T-cell (primary cell): Measurements from ENCODE around the gene RASSF3. TPM values are rescaled to one million over a fixed set of nuclear protein-coding genes. Genes with fewer than 3 reads are reported as not detected.

Experiments
- ATAC-seq, 4 experiments: fragments of 200-7000 bp in 3 of 4; fragments of 150-1000 bp in 1 of 4; cut with Tn5 transposase; replicated peaks in 1 of 4; 1 replicate in 3 of 4; 2 replicates in 1 of 4; pipeline ENCODE4 v1.10.0; 2021; ENCODE audit warnings: moderate library complexity in 3 of 4, mild to moderate bottlenecking in 2 of 4, moderate number of reproducible peaks in 1 of 4
- CTCF ChIA-PET, 2 donors: fragments of 300-600 bp; sonication (Branson Sonifier 250); formaldehyde crosslinking; loops; one replicate each; lab custom pipeline; 2022; ENCODE audit warnings: antibody characterized with exemption in 2 of 2; lab: Charles Lee
- POLR2A ChIA-PET, 2 donors: fragments of 300-600 bp; sonication (Branson Sonifier 250); formaldehyde crosslinking; loops; one replicate each; lab custom pipeline; 2022; ENCODE audit warnings: antibody characterized with exemption in 2 of 2; lab: Charles Lee
- DNase-seq, 35 experiments: peaks; one replicate each; pipeline versions ENCODE4 v3.0.0 to v3.0.0-alpha.2; 2013 to 2023
- H3K27ac ChIP-seq: one replicate; pipeline ENCODE4 v1.5.1; 2013; ENCODE audit warnings: low read length
- H3K27me3 ChIP-seq, 2 experiments: replicated peaks in 1 of 2; 1 replicate in 1 of 2; 2 replicates in 1 of 2; pipeline versions ENCODE4 v1.6.1 to v1.7.0; 2013; ENCODE audit warnings: low read length in 1 of 2, mixed read lengths in 1 of 2; ENCODE audit not compliant: control insufficient read depth in 2 of 2, insufficient read depth in 2 of 2; ENCODE audit errors: extremely low read depth in 1 of 2
- H3K36me3 ChIP-seq, 2 donors: 1 replicate in 1 of 2; 2 replicates in 1 of 2; pipeline versions ENCODE4 v1.6.1 to v1.7.0; 2013; ENCODE audit warnings: low read length in 1 of 2; ENCODE audit not compliant: control insufficient read depth in 2 of 2, insufficient read depth in 1 of 2; ENCODE audit errors: extremely low read depth in 1 of 2
- H3K4me1 ChIP-seq, 2 experiments: 1 replicate in 1 of 2; 2 replicates in 1 of 2; pipeline versions ENCODE4 v1.6.1 to v1.7.0; 2013; ENCODE audit warnings: low read length in 2 of 2, mixed read lengths in 1 of 2; ENCODE audit not compliant: insufficient read depth in 2 of 2, control insufficient read depth in 1 of 2; ENCODE audit errors: extremely low read depth in 1 of 2
- H3K4me3 ChIP-seq, 2 donors: 1 replicate in 1 of 2; 2 replicates in 1 of 2; pipeline versions ENCODE4 v1.5.1 to v1.7.0; 2013; ENCODE audit warnings: mild to moderate bottlenecking in 2 of 2, low read length in 1 of 2, moderate library complexity in 1 of 2; ENCODE audit not compliant: control insufficient read depth in 1 of 2; ENCODE audit errors: extremely low read depth in 1 of 2
- H3K9me3 ChIP-seq: 2 replicates; pipeline ENCODE4 v1.7.0; 2013
- H3K27ac Mint-ChIP-seq, 2 donors: one replicate each; pipeline ENCODE4 v1.8.0; 2020 to 2021; ENCODE audit warnings: mild to moderate bottlenecking in 2 of 2, mixed read lengths in 2 of 2
- H3K27me3 Mint-ChIP-seq, 2 donors: one replicate each; pipeline ENCODE4 v1.8.0; 2021 to 2022; ENCODE audit warnings: mixed read lengths in 2 of 2
- H3K36me3 Mint-ChIP-seq: one replicate; pipeline ENCODE4 v1.8.0; 2021; ENCODE audit warnings: mixed read lengths
- H3K4me1 Mint-ChIP-seq, 3 donors: one replicate each; pipeline ENCODE4 v1.8.0; 2020 to 2022; ENCODE audit warnings: mixed read lengths in 3 of 3, mild to moderate bottlenecking in 1 of 3
- H3K4me3 Mint-ChIP-seq, 3 donors: one replicate each; pipeline ENCODE4 v1.8.0; 2020 to 2022; ENCODE audit warnings: mild to moderate bottlenecking in 3 of 3, mixed read lengths in 3 of 3, moderate library complexity in 3 of 3
- H3K9me3 Mint-ChIP-seq, 3 donors: one replicate each; pipeline ENCODE4 v1.8.0; 2020 to 2022; ENCODE audit warnings: mixed read lengths in 3 of 3
- WGBS: methylation state at CpG from one replicate; pipeline ENCODE4 v1.1.5; 2013; ENCODE audit warnings: missing lambda C conversion rate; ENCODE audit not compliant: insufficient coverage; 5-methylcytosine and 5-hydroxymethylcytosine counted together
- total RNA-seq, 35 experiments: library from RNA in 6 of 35; stranded (reverse) in 6 of 35; fragments of 120-200 nt in 1 of 35; gene quantifications; one replicate each; pipeline versions ENCODE4 v1.2.1 to v1.2.4 and lab custom pipeline; 2013 to 2026

The RASSF3 gene
- total RNA-seq, 5 donors from 2014 or later (not counting 1 experiment from before 2014, with no cell fraction given): 113 to 167 (median 149) TPM

DNA sequence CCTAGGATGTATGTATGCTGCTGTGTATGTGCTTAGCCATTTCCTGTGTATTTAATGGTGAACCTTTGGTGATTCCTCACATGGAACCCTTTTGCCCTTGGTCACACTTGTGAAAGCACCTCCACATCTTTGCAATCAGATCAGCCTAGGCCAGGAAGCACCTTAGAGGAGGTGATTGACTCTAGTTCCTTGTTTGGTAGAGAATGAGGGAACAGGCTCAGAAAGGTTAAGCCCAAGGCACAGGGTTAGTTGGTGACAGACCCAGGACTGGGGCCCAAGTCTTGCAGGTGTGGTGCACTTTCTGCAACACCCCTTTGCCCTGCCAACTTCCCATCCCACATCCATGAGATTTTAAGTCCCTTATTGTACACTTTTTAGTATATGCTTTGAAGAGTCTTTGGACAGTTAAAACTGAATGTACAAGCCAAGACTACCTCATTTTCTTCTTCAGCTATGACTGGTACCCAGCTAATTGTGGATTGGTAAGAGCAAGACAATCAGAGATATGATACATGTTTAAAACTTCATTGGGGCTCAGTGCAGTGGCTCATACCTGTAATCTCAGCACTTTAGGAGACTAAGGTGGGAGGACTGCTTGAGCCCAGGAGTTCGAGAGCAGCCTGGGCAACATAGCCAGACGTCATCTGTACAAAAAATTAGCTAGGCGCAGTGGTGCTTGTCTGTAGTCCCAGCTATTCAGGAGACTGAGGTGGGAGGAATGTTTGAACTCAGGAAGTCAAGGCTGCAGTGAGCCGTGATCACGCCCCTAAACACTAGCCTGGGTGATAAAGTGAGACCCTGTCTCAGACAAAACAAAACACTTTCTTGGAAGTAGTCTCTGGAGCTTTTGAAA is 71.1 kb downstream of the RASSF3 start:
- peak overlapping the region; percentile 98 to 99 for H3K27ac Mint-ChIP-seq
- H3K27me3 Mint-ChIP-seq: no peaks in the 10 kb centered on the region
- CTCF ChIA-PET: interaction anchor here (0.6 to 1.7 kb wide), 4 partner anchors 14 to 132 kb away, joined by 3 to 11 read pairs (median 4); no protein-coding TSS in a partner anchor
- Histone ChIP-seq H3K27me3 (no peaks in the 10 kb centered on the region), H3K36me3 (peaks cover 0 to 13% of the 10 kb centered on the region in 2 donors), H3K9me3 (no peaks in the 10 kb centered on the region), H3K27ac (peak overlapping the region; percentile 93), H3K4me1 (peaks cover 84 to 97% of the 10 kb centered on the region in 2 experiments), H3K4me3 (peak overlapping the region in 1 of 2 donors; percentile 30)
- no peaks in the 10 kb centered on the region for H3K9me3 Mint-ChIP-seq
- DNase-seq: peak in 3 of 35 experiments; percentile 23 to 36 (median 23)
- peak overlapping the region; percentile 42 to 64 (median 49) for H3K4me3 Mint-ChIP-seq
- POLR2A ChIA-PET: interaction anchor here (0.6 to 1.2 kb wide), 5 partner anchors 12 to 26 kb away, joined by 3 to 4 read pairs (median 3); no protein-coding TSS in a partner anchor
- ATAC-seq: peak in 1 of 4 experiments; percentile 9
- WGBS: 44% methylated on average over 2 of the region's 5 CpGs
- H3K4me1 Mint-ChIP-seq: peaks cover 94 to 100% (median 98%) of the 10 kb centered on the region in 3 donors
- H3K36me3 Mint-ChIP-seq: peaks cover 29% of the 10 kb centered on the region

DNA sequence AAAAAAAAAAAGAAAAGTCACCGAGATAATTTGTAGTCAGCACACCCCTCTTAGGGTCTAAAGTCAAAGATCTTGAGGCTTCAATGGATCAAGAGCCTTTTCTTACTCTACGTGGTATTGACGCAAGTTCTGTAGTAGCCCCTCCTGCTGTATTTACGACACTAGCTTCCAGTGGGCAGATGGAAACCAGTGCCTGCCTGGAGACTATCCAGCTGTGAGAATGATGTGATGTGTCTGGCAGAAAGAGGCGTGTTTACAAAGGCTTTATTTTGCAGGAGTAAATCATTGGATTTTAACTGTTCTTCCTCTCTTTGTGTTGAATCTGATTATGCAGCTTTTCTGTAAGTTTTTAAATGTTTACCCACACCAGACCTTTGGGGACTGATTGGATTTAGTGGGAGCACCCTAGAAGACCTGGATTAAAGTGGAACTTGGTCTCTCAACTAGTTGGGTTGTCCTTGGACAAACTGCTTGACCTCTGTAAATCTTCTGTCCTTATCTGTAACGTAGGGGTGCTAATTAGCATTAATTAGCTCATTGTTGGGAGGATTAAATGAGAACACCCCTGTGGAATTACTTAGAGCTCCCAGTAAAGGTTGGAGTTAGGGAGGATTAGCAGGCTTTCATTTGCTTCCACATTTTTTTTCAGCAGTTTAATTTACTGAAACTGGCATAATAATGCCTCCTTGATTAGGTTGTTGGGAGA is 72.4 kb downstream of the RASSF3 start:
- Histone ChIP-seq H3K36me3 (peaks cover 0 to 25% of the 10 kb centered on the region in 2 donors), H3K27ac (peak overlapping the region; percentile 87), H3K9me3 (no peaks in the 10 kb centered on the region), H3K27me3 (no peaks in the 10 kb centered on the region), H3K4me3 (no peak overlapping the region), H3K4me1 (peaks cover 75 to 97% of the 10 kb centered on the region in 2 experiments)
- ChIA-PET CTCF (interaction anchor here (0.6 to 1.2 kb wide), 4 partner anchors 9 to 272 kb away, joined by 3 to 5 read pairs (median 3); no protein-coding TSS in a partner anchor), POLR2A (interaction anchor here (0.6 to 1.5 kb wide), 5 partner anchors 9 to 17 kb away, joined by 3 to 7 read pairs (median 4); no protein-coding TSS in a partner anchor)
- ATAC-seq (no peak), DNase-seq (peak in 1 of 35 experiments; percentile 22)
- peaks cover 34% of the 10 kb centered on the region for H3K36me3 Mint-ChIP-seq
- H3K9me3 Mint-ChIP-seq: no peaks in the 10 kb centered on the region
- H3K27me3 Mint-ChIP-seq: no peaks in the 10 kb centered on the region
- peaks cover 86 to 98% (median 94%) of the 10 kb centered on the region in 3 donors for H3K4me1 Mint-ChIP-seq
- H3K27ac Mint-ChIP-seq: peak overlapping the region; percentile 98 to 99
- WGBS: no CpG with 5 or more reads among the region's 6 CpGs
- peak overlapping the region; percentile 4 to 64 (median 17) for H3K4me3 Mint-ChIP-seq

DNA sequence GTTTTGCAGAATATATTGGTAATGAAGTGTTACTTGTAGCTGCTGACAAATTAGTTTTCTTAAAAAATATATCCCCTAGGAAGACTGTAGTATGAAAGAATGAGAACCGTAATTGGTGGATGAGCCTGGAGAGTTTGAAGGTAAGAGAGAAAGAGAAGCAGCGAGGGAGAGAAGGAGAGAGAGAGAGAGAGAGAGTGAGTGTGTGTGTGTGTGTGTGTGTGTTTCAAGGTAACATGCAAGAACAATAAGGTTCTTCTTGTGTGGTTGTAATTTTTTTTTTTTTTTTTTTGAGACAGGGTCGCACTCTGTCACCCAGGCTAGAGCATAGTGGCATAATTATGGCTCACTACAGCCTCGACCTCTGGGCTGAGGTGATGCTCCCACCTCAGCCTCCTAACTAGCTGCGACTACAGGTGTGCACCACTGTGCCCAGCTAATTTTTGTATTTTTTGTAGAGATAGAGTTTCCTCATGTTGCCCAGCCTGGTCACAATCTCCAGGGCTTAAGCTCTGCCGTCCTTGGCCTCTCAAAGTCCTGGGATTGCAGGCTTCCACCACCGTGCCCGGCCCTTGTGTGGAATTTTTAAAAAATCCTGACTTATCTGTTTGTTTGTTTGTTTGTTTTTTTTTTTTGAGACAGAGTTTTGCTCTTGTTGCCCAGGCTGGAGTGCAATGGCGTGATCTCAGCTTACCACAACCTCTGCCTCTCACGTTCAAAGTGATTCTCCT is 73.7 kb downstream of the RASSF3 start:
- H3K36me3 ChIP-seq: peaks cover 0 to 37% of the 10 kb centered on the region in 2 donors
- ATAC-seq (no peak), DNase-seq (no peak)
- peaks cover 72 to 97% of the 10 kb centered on the region in 2 experiments for H3K4me1 ChIP-seq
- peaks cover 47% of the 10 kb centered on the region for H3K36me3 Mint-ChIP-seq
- POLR2A ChIA-PET: interaction anchor here (0.6 to 1.5 kb wide), 8 partner anchors 8 to 197 kb away, joined by 3 to 7 read pairs (median 5); no protein-coding TSS in a partner anchor
- H3K4me1 Mint-ChIP-seq: peaks cover 86 to 98% (median 94%) of the 10 kb centered on the region in 3 donors
- no peaks in the 10 kb centered on the region for H3K9me3 ChIP-seq
- CTCF ChIA-PET: interaction anchor here (0.7 to 1.8 kb wide), 9 partner anchors 10 to 135 kb away, joined by 3 to 13 read pairs (median 4); partner anchors contain the start of gene RASSF3 (in 1 of the 2)
- 71% methylated on average over 2 of the region's 10 CpGs for WGBS
- H3K9me3 Mint-ChIP-seq: no peaks in the 10 kb centered on the region
- peak overlapping the region; percentile 52 to 64 (median 61) for H3K4me3 Mint-ChIP-seq
- H3K27ac Mint-ChIP-seq: peak overlapping the region; percentile 98 to 99
- no peak overlapping the region for H3K4me3 ChIP-seq
- peak overlapping the region; percentile 87 for H3K27ac ChIP-seq
- no peaks in the 10 kb centered on the region for H3K27me3 Mint-ChIP-seq
- no peaks in the 10 kb centered on the region for H3K27me3 ChIP-seq

GRCh38 chr12:64685050-64685449 is 74.8 kb downstream of the RASSF3 start:
- ChIA-PET CTCF (interaction anchor here (0.6 to 1.8 kb wide), 7 partner anchors 13 to 1204 kb away, joined by 3 to 8 read pairs (median 7); partner anchors contain the start of gene RASSF3 (in 1 of the 2)), POLR2A (interaction anchor here (0.7 to 1.4 kb wide), 3 partner anchors 15 to 35 kb away, joined by 3 to 6 read pairs (median 6); no protein-coding TSS in a partner anchor)
- Mint-ChIP-seq H3K4me1 (peaks cover 84 to 94% (median 92%) of the 10 kb centered on the region in 3 donors), H3K4me3 (peak overlapping the region; percentile 39 to 64 (median 44)), H3K9me3 (no peaks in the 10 kb centered on the region), H3K36me3 (peaks cover 49% of the 10 kb centered on the region), H3K27ac (peak overlapping the region; percentile 98 to 99), H3K27me3 (no peaks in the 10 kb centered on the region)
- Histone ChIP-seq H3K36me3 (peaks cover 0 to 44% of the 10 kb centered on the region in 2 donors), H3K4me3 (no peak overlapping the region), H3K9me3 (no peaks in the 10 kb centered on the region), H3K4me1 (peaks cover 68 to 96% of the 10 kb centered on the region in 2 experiments), H3K27ac (peak overlapping the region; percentile 87), H3K27me3 (no peaks in the 10 kb centered on the region)
- 50% methylated on average over 4 of the region's 6 CpGs for WGBS
- ATAC-seq: peak in 3 of 4 experiments; percentile 33 to 48 (median 35)
- DNase-seq: no peak

GRCh38 chr12:64685605-64686004 is 75.3 kb downstream of the RASSF3 start:
- no peaks in the 10 kb centered on the region for H3K9me3 ChIP-seq
- peak overlapping the region; percentile 87 for H3K27ac ChIP-seq
- whole genome bisulfite sequencing: 97% methylated on average over 10 of the region's 15 CpGs
- Mint-ChIP-seq H3K27me3 (no peaks in the 10 kb centered on the region), H3K4me1 (peaks cover 81 to 93% (median 91%) of the 10 kb centered on the region in 3 donors), H3K9me3 (no peaks in the 10 kb centered on the region), H3K4me3 (peak overlapping the region; percentile 31 to 64 (median 39)), H3K36me3 (peaks cover 51% of the 10 kb centered on the region), H3K27ac (peak overlapping the region; percentile 98 to 99)
- peaks cover 0 to 47% of the 10 kb centered on the region in 2 donors for H3K36me3 ChIP-seq
- H3K4me3 ChIP-seq: no peak overlapping the region
- POLR2A ChIA-PET: interaction anchor here (0.7 to 1.4 kb wide), 3 partner anchors 15 to 34 kb away, joined by 3 to 6 read pairs (median 6); no protein-coding TSS in a partner anchor
- H3K4me1 ChIP-seq: peaks cover 64 to 96% of the 10 kb centered on the region in 2 experiments
- H3K27me3 ChIP-seq: no peaks in the 10 kb centered on the region
- CTCF ChIA-PET: interaction anchor here (0.6 to 1.3 kb wide), 4 partner anchors 14 to 136 kb away, joined by 3 to 8 read pairs (median 4); no protein-coding TSS in a partner anchor
- DNase-seq (no peak), ATAC-seq (no peak)
